Measurements from ENCODE around the gene ADAD1.

Gene ADAD1

GRCh38 chr4:122393276-122393675, 14.5 kb downstream of the ADAD1 start:
- H3K4me3 Mint-ChIP-seq, result no peak overlapping the region
- no peaks in the 10 kb centered on the region for H3K36me3 Mint-ChIP-seq (ENCODE audit: low read depth)
- peaks cover 16% of the 10 kb centered on the region for H3K9me3 Mint-ChIP-seq
- H3K27ac Mint-ChIP-seq, result no peak overlapping the region
- H3K27me3 Mint-ChIP-seq, result peaks cover 4% of the 10 kb centered on the region
- no peaks in the 10 kb centered on the region for H3K4me1 Mint-ChIP-seq (ENCODE audit: low read depth)

GRCh38 chr4:122403861-122404260, 25.1 kb downstream of the ADAD1 start:
- H3K36me3 Mint-ChIP-seq (ENCODE audit: low read depth), result no peaks in the 10 kb centered on the region
- H3K4me3 Mint-ChIP-seq, result no peak overlapping the region
- no peaks in the 10 kb centered on the region for H3K4me1 Mint-ChIP-seq (ENCODE audit: low read depth)
- peaks cover 23% of the 10 kb centered on the region for H3K27me3 Mint-ChIP-seq
- H3K9me3 Mint-ChIP-seq, result no peaks in the 10 kb centered on the region
- H3K27ac Mint-ChIP-seq, result no peak overlapping the region

DNA sequence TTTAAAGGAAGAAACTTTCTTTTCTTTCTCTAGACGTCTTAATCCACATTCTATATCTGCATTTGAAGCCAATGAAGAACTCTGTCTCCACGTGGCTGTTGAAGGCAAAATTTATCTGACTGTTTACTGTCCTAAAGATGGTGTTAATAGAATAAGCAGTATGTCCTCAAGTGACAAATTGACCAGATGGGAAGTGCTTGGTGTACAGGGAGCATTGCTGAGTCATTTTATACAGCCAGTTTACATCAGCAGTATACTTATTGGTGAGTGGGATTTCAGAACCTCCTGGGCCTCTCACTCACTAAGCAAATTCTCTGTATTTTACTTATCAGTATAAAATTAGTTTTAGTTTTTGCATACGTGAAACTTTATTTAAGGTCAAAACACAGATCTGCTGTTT, 33.7 kb downstream of the ADAD1 start:
- Mint-ChIP-seq H3K36me3 (ENCODE audit: low read depth) (no peaks in the 10 kb centered on the region), H3K9me3 (no peaks in the 10 kb centered on the region), H3K27ac (no peak overlapping the region), H3K4me1 (ENCODE audit: low read depth) (no peaks in the 10 kb centered on the region), H3K27me3 (peaks cover 18% of the 10 kb centered on the region), H3K4me3 (no peak overlapping the region)

- no peak overlapping the region for H3K4me3 Mint-ChIP-seq
- H3K4me1 Mint-ChIP-seq (ENCODE audit: low read depth), result no peaks in the 10 kb centered on the region
- H3K27ac Mint-ChIP-seq, result no peak overlapping the region
- peaks cover 5% of the 10 kb centered on the region for H3K27me3 Mint-ChIP-seq
- H3K36me3 Mint-ChIP-seq (ENCODE audit: low read depth), result no peaks in the 10 kb centered on the region
- peaks cover 6% of the 10 kb centered on the region for H3K9me3 Mint-ChIP-seq
Observed at GRCh38 chr4:122423246-122423645, 44.4 kb downstream of the ADAD1 start.

GRCh38 chr4:122431351-122431750, 52.5 kb downstream of the ADAD1 start:
- Mint-ChIP-seq H3K4me3 (no peak overlapping the region), H3K27me3 (no peaks in the 10 kb centered on the region)

GRCh38 chr4:122434285-122434684, 55.5 kb downstream of the ADAD1 start:
- H3K27ac Mint-ChIP-seq, result no peak overlapping the region
- H3K4me1 Mint-ChIP-seq (ENCODE audit: low read depth), result peaks cover 14% of the 10 kb centered on the region
- H3K4me3 Mint-ChIP-seq, result no peak overlapping the region
- no peaks in the 10 kb centered on the region for H3K27me3 Mint-ChIP-seq
- no peaks in the 10 kb centered on the region for H3K36me3 Mint-ChIP-seq (ENCODE audit: low read depth)
- no peaks in the 10 kb centered on the region for H3K9me3 Mint-ChIP-seq

More at GRCh38 chr4:122431351-122431750, 52.5 kb downstream of the ADAD1 start:
- H3K4me1 Mint-ChIP-seq (ENCODE audit: low read depth), result peaks cover 14% of the 10 kb centered on the region
- no peaks in the 10 kb centered on the region for H3K36me3 Mint-ChIP-seq (ENCODE audit: low read depth)
- no peaks in the 10 kb centered on the region for H3K9me3 Mint-ChIP-seq
- no peak overlapping the region for H3K27ac Mint-ChIP-seq

- H3K27ac Mint-ChIP-seq, result peak overlapping the region; percentile 83
- H3K36me3 Mint-ChIP-seq (ENCODE audit: low read depth), result peaks cover 44% of the 10 kb centered on the region
- no peaks in the 10 kb centered on the region for H3K9me3 Mint-ChIP-seq
- H3K4me3 Mint-ChIP-seq, result peak overlapping the region; percentile 30
- peaks cover 4% of the 10 kb centered on the region for H3K27me3 Mint-ChIP-seq
- peaks cover 18% of the 10 kb centered on the region for H3K4me1 Mint-ChIP-seq (ENCODE audit: low read depth)
Observed at GRCh38 chr4:122450847-122451246, 72.0 kb downstream of the ADAD1 start.

DNA sequence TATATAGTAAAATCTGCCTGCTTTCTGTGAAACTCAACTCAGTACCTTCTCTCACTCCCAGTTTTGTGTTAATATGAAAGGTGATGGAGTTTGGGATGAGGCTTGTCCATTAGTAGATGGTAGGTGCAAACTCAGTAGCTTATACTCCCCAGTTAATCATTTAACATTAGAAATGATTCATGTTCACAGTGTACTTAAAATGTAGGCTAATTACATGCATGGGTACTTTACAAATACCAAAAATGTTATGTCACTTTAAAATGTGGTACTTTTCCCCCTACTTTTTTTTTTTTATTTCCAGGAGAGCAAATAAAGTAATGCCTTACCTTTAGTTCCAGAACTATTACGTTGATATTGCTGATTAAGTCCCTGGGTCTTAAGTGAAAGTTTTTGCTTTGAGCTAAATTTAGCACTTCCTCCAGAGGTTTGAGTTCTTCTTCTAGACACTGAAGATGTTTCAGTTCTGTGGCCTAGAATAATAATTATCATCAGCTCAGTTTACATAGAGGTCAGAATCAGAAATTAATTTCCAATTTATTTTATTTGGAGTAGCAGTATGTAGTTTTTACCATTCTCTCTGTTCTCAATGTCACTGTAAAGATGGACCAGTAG, 74.7 kb downstream of the ADAD1 start:
- peaks cover 48% of the 10 kb centered on the region for H3K36me3 Mint-ChIP-seq (ENCODE audit: low read depth)
- peaks cover 4% of the 10 kb centered on the region for H3K27me3 Mint-ChIP-seq
- H3K4me1 Mint-ChIP-seq (ENCODE audit: low read depth), result peaks cover 43% of the 10 kb centered on the region
- peak overlapping the region; percentile 71 for H3K27ac Mint-ChIP-seq
- H3K9me3 Mint-ChIP-seq, result no peaks in the 10 kb centered on the region
- peak overlapping the region; percentile 80 for H3K4me3 Mint-ChIP-seq

GRCh38 chr4:122456231-122457116, 77.7 kb downstream of the ADAD1 start, which contains the start of gene IL2:
IL2 (minus strand) TSS chr4:122456725; CDS start chr4:122456440, 285 bp downstream.
- Mint-ChIP-seq H3K4me1 (ENCODE audit: low read depth) (peaks cover 58% of the 10 kb centered on the region), H3K27me3 (no peaks in the 10 kb centered on the region), H3K4me3 (peak within 1 kb of the TSS; percentile 83), H3K9me3 (no peaks in the 10 kb centered on the region), H3K36me3 (ENCODE audit: low read depth) (peaks cover 38% of the 10 kb centered on the region), H3K27ac (peak within 1 kb of the TSS; percentile 97)

GRCh38 chr4:122458625-122459024, 79.8 kb downstream of the ADAD1 start:
- Mint-ChIP-seq H3K36me3 (ENCODE audit: low read depth) (peaks cover 19% of the 10 kb centered on the region), H3K4me3 (peak overlapping the region; percentile 81), H3K4me1 (ENCODE audit: low read depth) (peaks cover 44% of the 10 kb centered on the region), H3K27me3 (no peaks in the 10 kb centered on the region), H3K27ac (peak overlapping the region; percentile 97), H3K9me3 (no peaks in the 10 kb centered on the region)

DNA sequence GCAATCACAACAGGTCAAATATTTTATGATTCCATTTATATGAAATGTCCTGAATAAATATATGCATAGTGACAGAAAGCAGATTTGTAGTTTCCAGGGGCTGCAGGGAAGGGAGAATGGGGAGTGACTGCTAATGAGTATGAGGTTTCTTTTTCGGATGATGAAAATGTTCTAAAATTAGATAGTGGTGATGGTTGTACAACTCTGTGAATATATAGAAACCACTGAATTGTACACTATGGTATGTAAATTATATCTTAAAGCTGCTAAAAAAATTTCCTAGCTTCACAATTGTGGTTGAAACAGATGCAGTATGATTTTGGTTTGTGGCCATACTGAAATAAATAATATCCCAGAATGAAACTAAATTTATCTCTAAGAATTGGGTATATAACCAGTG, 90.6 kb downstream of the ADAD1 start:
- Mint-ChIP-seq H3K9me3 (peaks cover 2% of the 10 kb centered on the region), H3K36me3 (ENCODE audit: low read depth) (no peaks in the 10 kb centered on the region), H3K4me3 (no peak overlapping the region), H3K27ac (no peak overlapping the region), H3K27me3 (no peaks in the 10 kb centered on the region), H3K4me1 (ENCODE audit: low read depth) (peaks cover 7% of the 10 kb centered on the region)

DNA sequence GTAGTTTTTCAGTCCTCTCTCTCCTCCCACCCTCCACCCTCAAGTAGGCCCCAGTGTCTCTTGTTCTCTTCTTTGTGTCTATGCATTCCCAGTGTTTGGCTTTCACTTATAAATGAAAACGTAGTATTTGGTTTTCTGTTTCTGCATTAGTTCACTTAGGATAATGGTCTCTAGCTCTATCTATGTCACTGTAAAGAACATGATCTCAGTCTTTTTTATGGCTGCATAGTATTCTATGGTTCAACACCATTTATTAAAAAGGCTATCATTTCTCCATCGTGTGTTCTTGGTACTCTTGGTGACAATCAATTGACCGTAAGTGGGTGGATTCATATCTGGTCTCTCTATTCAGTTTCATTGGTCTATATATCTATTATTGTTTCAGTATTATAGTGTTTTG, 96.4 kb downstream of the ADAD1 start:
- Mint-ChIP-seq H3K27me3 (peaks cover 5% of the 10 kb centered on the region), H3K4me3 (no peak overlapping the region), H3K36me3 (ENCODE audit: low read depth) (no peaks in the 10 kb centered on the region), H3K4me1 (ENCODE audit: low read depth) (peaks cover 22% of the 10 kb centered on the region), H3K27ac (no peak overlapping the region), H3K9me3 (peaks cover 3% of the 10 kb centered on the region)

DNA sequence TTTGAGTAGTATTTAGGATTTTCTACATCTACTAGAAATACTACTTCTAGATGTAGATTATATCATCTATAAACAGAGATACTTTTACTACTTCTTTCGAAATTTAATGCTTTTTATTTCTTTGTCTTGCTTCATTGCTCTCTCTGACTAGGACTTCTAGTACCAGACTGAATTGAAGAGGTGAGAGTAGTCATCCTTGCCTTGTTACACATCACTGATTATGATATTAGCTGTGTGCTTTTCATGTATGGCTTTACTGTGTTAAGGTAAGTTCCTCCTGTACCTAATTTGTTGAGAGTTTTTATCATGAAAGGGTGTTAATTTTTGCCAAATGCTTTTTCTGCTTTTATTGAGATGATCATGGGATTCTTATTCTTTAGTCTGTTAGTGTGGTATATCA, 97.3 kb downstream of the ADAD1 start:
- Mint-ChIP-seq H3K4me3 (no peak overlapping the region), H3K27me3 (peaks cover 8% of the 10 kb centered on the region), H3K36me3 (ENCODE audit: low read depth) (no peaks in the 10 kb centered on the region), H3K4me1 (ENCODE audit: low read depth) (peaks cover 24% of the 10 kb centered on the region), H3K9me3 (peaks cover 3% of the 10 kb centered on the region), H3K27ac (no peak overlapping the region)

GRCh38 chr4:122476745-122477144, 97.9 kb downstream of the ADAD1 start:
- no peak overlapping the region for H3K27ac Mint-ChIP-seq
- H3K27me3 Mint-ChIP-seq, result peaks cover 8% of the 10 kb centered on the region
- no peaks in the 10 kb centered on the region for H3K36me3 Mint-ChIP-seq (ENCODE audit: low read depth)
- no peak overlapping the region for H3K4me3 Mint-ChIP-seq
- H3K9me3 Mint-ChIP-seq, result peaks cover 3% of the 10 kb centered on the region
- H3K4me1 Mint-ChIP-seq (ENCODE audit: low read depth), result peaks cover 24% of the 10 kb centered on the region
